ENCODE data around the gene TNIK. TPM values are rescaled to one million over a fixed set of nuclear protein-coding genes. Genes with fewer than 3 reads are reported as not detected.

The TNIK gene
- total and polyA plus RNA-seq, 2 of the 13 experiments (the other 11 are each of a cell fraction or from before 2014, with no cell fraction given): 0.15 to 0.22 TPM

- H3K27ac ChIP-seq (ENCODE audit: extremely low read length, insufficient read depth, low read length): no peak overlapping the region
- no peaks in the 10 kb centered on the region for H3K79me2 ChIP-seq (ENCODE audit: insufficient read depth, low read length)
- no CpG with 5 or more reads among the region's 1 CpG for WGBS (ENCODE audit: low lambda C conversion rate)
- FAIRE-seq (no peak), DNase-seq (ENCODE audit: low spot score) (no peak), ATAC-seq (no peak)
- no peaks in the 10 kb centered on the region for H4K20me1 ChIP-seq (ENCODE audit: insufficient read depth, low read length)
- H3K36me3 ChIP-seq (replicated peaks in 1 of 2; ENCODE audit: control insufficient read depth in 1 of 2, insufficient read depth in 2 of 2, low read length in 2 of 2): no peaks in the 10 kb centered on the region
- CTCF ChIA-PET (ENCODE audit: low intra/inter-chr PET ratio, low total read pairs): no interaction called here
- in situ Hi-C loops (cut with HindIII; ENCODE audit: extremely low pct_ligation_motif_present, low pct_unique_long_range_greater_than_20kb): no loop called here
- no peaks in the 10 kb centered on the region; a peak in 1 of 5 replicates for H3K27me3 ChIP-seq (ENCODE audit: control insufficient read depth in 1 of 2, insufficient read depth in 2 of 2, low read length in 2 of 2)
- no peak overlapping the region for H3K4me3 ChIP-seq (replicated peaks in 1 of 3; ENCODE audit: insufficient read depth in 1 of 3, low read depth in 2 of 3, low read length in 3 of 3)
- BruUV-seq (replicated peaks): no TSS peak
- POLR2A ChIA-PET: no interaction called here
- H2AFZ ChIP-seq (ENCODE audit: low read length): no peak overlapping the region
- no peak overlapping the region for H3K9ac ChIP-seq (ENCODE audit: insufficient read depth, low read depth, low read length)
- intact Hi-C loops (cut with micrococcal nuclease; ENCODE audit: unreplicated experiment): no loop called here
- no peaks in the 10 kb centered on the region for H3K4me1 ChIP-seq (ENCODE audit: insufficient read depth, low read length)
- no peak for TF ChIP-seq JDP2 (CRISPR knock-in tag; IDR thresholded peaks at IDR 0.05; ENCODE audit: borderline replicate concordance)
- TF ChIP-seq SMAD3 (CRISPR knock-in tag; IDR thresholded peaks at IDR 0.05): no peak
- TF ChIP-seq SYNCRIP (IDR thresholded peaks at IDR 0.05; ENCODE audit: insufficient read depth, low read depth, low read length): no peak
- TF ChIP-seq ZNF468 (CRISPR knock-in tag; IDR thresholded peaks at IDR 0.05): no peak
- TF ChIP-seq ZBTB7B (CRISPR knock-in tag; IDR thresholded peaks at IDR 0.05): no peak
- TF ChIP-seq ZNF7 (CRISPR knock-in tag; IDR thresholded peaks at IDR 0.05): no peak
- TF ChIP-seq ZNF678 (CRISPR knock-in tag; IDR thresholded peaks at IDR 0.05): no peak
- TF ChIP-seq ZNF326 (CRISPR knock-in tag; IDR thresholded peaks at IDR 0.05; ENCODE audit: borderline replicate concordance): no peak
- TF ChIP-seq ZNF503 (CRISPR knock-in tag; IDR thresholded peaks at IDR 0.05): no peak
- TF ChIP-seq ZBTB44 (CRISPR knock-in tag; IDR thresholded peaks at IDR 0.05): no peak
- no peak for TF ChIP-seq MNT (IDR thresholded peaks at IDR 0.05)
- no peak for TF ChIP-seq CHD4 (IDR thresholded peaks at IDR 0.05; ENCODE audit: borderline replicate concordance, low read length)
- no peak for TF ChIP-seq ZNF740 (CRISPR knock-in tag; IDR thresholded peaks at IDR 0.05)
- TF ChIP-seq TEAD2 (CRISPR knock-in tag; IDR thresholded peaks at IDR 0.05): no peak
- TF ChIP-seq ZSCAN31 (CRISPR knock-in tag; IDR thresholded peaks at IDR 0.05; ENCODE audit: low read depth): no peak
- TF ChIP-seq PITX1 (CRISPR knock-in tag; IDR thresholded peaks at IDR 0.05): no peak
- TF ChIP-seq USF2 (IDR thresholded peaks at IDR 0.05; ENCODE audit: low read depth, low read length): no peak
- TF ChIP-seq USF2 (CRISPR knock-in tag; IDR thresholded peaks at IDR 0.05; ENCODE audit: borderline replicate concordance): no peak
- no peak overlapping the region for H3K4me2 ChIP-seq (ENCODE audit: low read depth, low read length)
- no peaks in the 10 kb centered on the region for H3K9me3 ChIP-seq (ENCODE audit: low read length)
Measured at GRCh38 chr3:171326717-171327440, 133.3 kb downstream of the TNIK start.

Measured in HepG2 (cell line).